Activated T-helper 1 cell treated with Interleukin-2 at 50 U/mL for 16 hours (primary cell): ENCODE data around the gene TRPC4AP.

ENCODE experiments used
- DNase-seq: peaks from one replicate; pipeline ENCODE4 v3.0.0-alpha.2; 2020; ENCODE audit warnings: low read depth

Gene TRPC4AP

GRCh38 chr20:34986311-34987287 is 106.0 kb downstream of the TRPC4AP start:
- no peak for DNase-seq

GRCh38 chr20:34985461-34986310 is 106.9 kb downstream of the TRPC4AP start:
- no peak for DNase-seq

GRCh38 chr20:34984756-34985261 is 107.8 kb downstream of the TRPC4AP start:
- no peak for DNase-seq

- DNase-seq: no peak
Observed at GRCh38 chr20:34983995-34984735, 108.4 kb downstream of the TRPC4AP start.

GRCh38 chr20:34983089-34983820 is 109.4 kb downstream of the TRPC4AP start:
- DNase-seq: no peak

GRCh38 chr20:34982270-34983088 is 110.1 kb downstream of the TRPC4AP start:
- no peak for DNase-seq

- no peak for DNase-seq
Observed at GRCh38 chr20:34980543-34981233, 111.9 kb downstream of the TRPC4AP start.

- no peak for DNase-seq
Observed at GRCh38 chr20:34979366-34980153, 113.0 kb downstream of the TRPC4AP start.

- no peak for DNase-seq
Observed at GRCh38 chr20:34978092-34978744, 114.4 kb downstream of the TRPC4AP start.

GRCh38 chr20:34977365-34978091 is 115.1 kb downstream of the TRPC4AP start:
- DNase-seq: no peak

GRCh38 chr20:34976286-34976685 is 116.3 kb downstream of the TRPC4AP start:
- DNase-seq: no peak

- DNase-seq: no peak
Observed at GRCh38 chr20:34974246-34974645, 118.4 kb downstream of the TRPC4AP start.

GRCh38 chr20:34971561-34972235 is 120.9 kb downstream of the TRPC4AP start:
- no peak for DNase-seq

- DNase-seq: no peak
Observed at GRCh38 chr20:34970846-34971560, 121.6 kb downstream of the TRPC4AP start.

GRCh38 chr20:34970193-34970840 is 122.3 kb downstream of the TRPC4AP start:
- DNase-seq: no peak
